ENCODE results near the gene CFAP97D2.
"Not testable (repeated sequence)": the region's sequence is repeated elsewhere in the genome, so short reads cannot be mapped to it uniquely, and the experiment has no call there.

The CFAP97D2 gene

GRCh38 chr13:114143806-114144605 is 35.1 kb upstream of the CFAP97D2 start:
- peak; percentile 54 for DNase-seq

- peak; percentile 22 for DNase-seq
Measured at GRCh38 chr13:114144606-114145244, 34.3 kb upstream of the CFAP97D2 start.

- DNase-seq = peak; percentile 6
Measured at GRCh38 chr13:114145256-114145655, 33.8 kb upstream of the CFAP97D2 start.

GRCh38 chr13:114145722-114146121 is 33.3 kb upstream of the CFAP97D2 start:
- DNase-seq = peak; percentile 0

GRCh38 chr13:114146173-114146572 is 32.9 kb upstream of the CFAP97D2 start:
- no peak for DNase-seq

- peak; percentile 34 for DNase-seq
Measured at GRCh38 chr13:114146629-114147028, 32.4 kb upstream of the CFAP97D2 start.

- DNase-seq = no peak
Measured at GRCh38 chr13:114147803-114148520, 31.1 kb upstream of the CFAP97D2 start.

GRCh38 chr13:114148521-114148855 is 30.6 kb upstream of the CFAP97D2 start:
- peak; percentile 88 for DNase-seq

GRCh38 chr13:114148886-114149285 is 30.2 kb upstream of the CFAP97D2 start:
- not testable (repeated sequence) for DNase-seq

- DNase-seq = peak; percentile 1
Measured at GRCh38 chr13:114149774-114150740, 29.0 kb upstream of the CFAP97D2 start.

GRCh38 chr13:114151031-114151430 is 28.0 kb upstream of the CFAP97D2 start:
- DNase-seq = peak; percentile 30

- peak; percentile 78 for DNase-seq
Measured at GRCh38 chr13:114151565-114152284, 27.3 kb upstream of the CFAP97D2 start.

GRCh38 chr13:114152285-114152645 is 26.8 kb upstream of the CFAP97D2 start:
- DNase-seq = no peak

- no peak for DNase-seq
Measured at GRCh38 chr13:114152831-114153371, 26.2 kb upstream of the CFAP97D2 start.

GRCh38 chr13:114153485-114154080 is 25.5 kb upstream of the CFAP97D2 start:
- DNase-seq = no peak

GRCh38 chr13:114154476-114154875 is 24.6 kb upstream of the CFAP97D2 start:
- DNase-seq = no peak

GRCh38 chr13:114155320-114155719 is 23.7 kb upstream of the CFAP97D2 start:
- DNase-seq = no peak

GRCh38 chr13:114155926-114156883 is 22.9 kb upstream of the CFAP97D2 start:
- no peak for DNase-seq

- DNase-seq = peak; percentile 53
Measured at GRCh38 chr13:114157869-114158495, 21.1 kb upstream of the CFAP97D2 start.

All from CD4-positive, alpha-beta T cell treated with Interleukin-6 for 4 hours (primary cell).